Islet of Langerhans (tissue), 1 donor: ENCODE measurements around the gene DLGAP1.
"Not testable (repeated sequence)": the region's sequence is repeated elsewhere in the genome, so short reads cannot be mapped to it uniquely, and the experiment has no call there.

ENCODE experiments used
- FAIRE-seq: peaks from one replicate; lab custom pipeline; 2011; peaks lifted over from hg19 to GRCh38; lab: Jason Lieb, UNC

The DLGAP1 gene

GRCh38 chr18:3491981-3492555 lies 963.0 kb downstream of the DLGAP1 start:
- FAIRE-seq, result no peak

DNA sequence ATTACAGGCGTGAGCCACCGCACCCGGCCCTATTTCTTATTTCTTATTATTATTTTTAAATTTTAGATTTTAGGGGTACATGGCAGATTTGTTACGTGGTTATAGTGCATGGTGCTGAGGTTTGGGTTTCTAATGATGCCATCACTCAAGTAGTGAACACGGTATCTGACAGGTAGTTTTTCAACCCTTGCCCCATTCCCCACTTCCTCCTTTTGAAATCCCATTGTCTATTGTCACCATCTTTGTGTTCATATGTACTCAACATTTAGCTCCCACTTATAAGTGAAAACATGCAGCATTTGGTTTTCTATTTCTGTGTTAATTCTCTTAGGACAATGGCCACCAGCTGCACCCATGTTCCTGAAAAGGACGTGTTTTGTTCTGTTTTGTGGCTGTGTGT lies 965.6 kb downstream of the DLGAP1 start:
- no peak for FAIRE-seq

DNA sequence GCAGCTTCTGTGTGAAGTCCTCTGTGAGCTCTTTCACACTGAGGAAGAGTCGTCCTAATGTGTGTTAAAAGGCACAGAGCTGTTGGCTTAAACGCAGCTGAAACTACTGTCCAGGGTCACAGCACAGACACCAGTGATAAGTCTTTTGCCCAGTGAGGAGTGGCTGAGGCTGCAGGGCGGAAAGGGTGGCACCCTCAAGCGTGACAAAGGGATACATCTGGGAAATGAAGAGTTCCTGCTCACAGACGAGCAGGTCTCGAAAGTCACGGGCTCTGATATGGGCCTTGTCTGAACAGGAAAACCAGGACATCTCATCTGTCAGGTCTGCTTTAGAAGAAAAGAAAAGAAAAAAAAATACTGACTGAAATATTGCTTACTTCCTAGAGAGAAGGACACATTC lies 968.6 kb downstream of the DLGAP1 start:
- no peak for FAIRE-seq

- no peak for FAIRE-seq
Observed at GRCh38 chr18:3485153-3486149, 969.7 kb downstream of the DLGAP1 start.

- no peak for FAIRE-seq
Observed at GRCh38 chr18:3482258-3482657, 972.8 kb downstream of the DLGAP1 start.

DNA sequence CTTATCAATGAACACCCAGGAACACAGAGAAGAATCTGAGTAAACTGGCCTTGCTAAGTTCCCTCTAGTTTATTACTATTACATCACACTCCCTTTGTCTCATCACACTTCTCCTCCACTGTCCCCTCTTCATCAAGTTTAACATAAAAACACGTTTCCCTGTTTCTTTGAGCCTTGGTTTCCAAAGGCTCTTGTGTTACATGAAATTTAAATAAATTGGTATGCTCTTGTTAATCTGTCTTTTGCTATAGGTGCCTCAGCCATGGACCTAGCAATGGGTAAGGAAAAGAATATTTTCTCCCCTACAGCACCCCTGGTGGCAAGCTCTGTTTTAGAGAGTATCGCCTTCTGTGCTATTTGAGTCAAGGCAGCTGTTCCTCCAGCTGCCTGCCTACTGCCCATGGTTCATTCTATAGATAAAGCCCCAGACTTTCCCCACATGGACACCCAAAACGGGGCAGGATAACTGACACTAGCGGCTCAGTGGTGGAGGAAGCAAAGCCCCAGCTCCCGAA lies 973.4 kb downstream of the DLGAP1 start:
- FAIRE-seq, result no peak

- no peak for FAIRE-seq
Observed at GRCh38 chr18:3480827-3481573, 974.1 kb downstream of the DLGAP1 start.

DNA sequence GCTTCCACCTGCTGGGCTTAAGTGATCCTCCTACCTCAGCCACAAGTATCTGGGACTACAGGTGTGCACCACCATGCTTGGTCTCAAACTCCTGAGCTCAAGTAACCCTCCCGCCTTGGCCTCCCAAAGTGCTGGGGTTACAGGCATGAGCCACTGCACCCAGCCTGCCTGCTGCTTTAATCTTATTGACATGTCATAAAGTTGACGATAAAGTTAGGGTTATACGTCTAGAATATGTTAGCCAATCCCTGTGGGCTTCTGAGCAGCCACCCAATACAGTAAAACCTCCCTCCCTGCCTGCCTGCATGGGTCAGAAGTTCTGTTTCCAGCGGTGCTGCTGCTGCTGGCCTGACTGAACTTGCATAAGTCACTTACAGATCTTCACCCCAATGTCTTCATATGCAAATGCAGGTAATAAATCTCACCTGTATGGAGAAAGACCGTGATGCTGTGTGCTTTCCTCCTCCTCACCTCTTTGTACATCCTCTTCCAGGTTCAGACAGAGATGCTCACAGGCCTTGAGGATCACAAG lies 975.1 kb downstream of the DLGAP1 start:
- no peak for FAIRE-seq

GRCh38 chr18:3478262-3478978 lies 976.7 kb downstream of the DLGAP1 start:
- FAIRE-seq, result no peak

- FAIRE-seq, result no peak
Observed at GRCh38 chr18:3472681-3473544, 982.2 kb downstream of the DLGAP1 start.

DNA sequence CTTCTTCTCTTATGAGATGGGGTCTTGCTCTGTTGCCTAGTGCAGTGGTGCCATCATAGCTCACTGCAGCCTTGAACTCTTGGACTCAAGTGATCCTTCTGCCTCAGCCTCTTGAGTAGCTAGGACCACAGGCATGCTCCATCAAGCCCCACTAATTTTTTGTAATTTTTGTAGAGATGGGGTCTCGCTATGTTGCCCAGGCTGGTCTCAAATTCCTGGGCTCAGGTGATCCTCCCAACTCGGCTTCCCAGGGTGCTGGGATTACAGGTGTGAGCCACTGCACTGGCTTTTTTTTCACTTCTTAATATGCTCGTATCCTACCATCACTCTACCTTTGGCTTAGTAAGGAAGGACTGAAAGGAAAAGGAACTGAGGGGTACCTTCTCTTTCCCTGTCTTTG lies 983.0 kb downstream of the DLGAP1 start:
- FAIRE-seq, result not testable (repeated sequence)

- no peak for FAIRE-seq
Observed at GRCh38 chr18:3471141-3471648, 983.9 kb downstream of the DLGAP1 start.

- FAIRE-seq, result no peak
Observed at GRCh38 chr18:3468833-3469232, 986.3 kb downstream of the DLGAP1 start.

- FAIRE-seq, result no peak
Observed at GRCh38 chr18:3468066-3468705, 986.9 kb downstream of the DLGAP1 start.

GRCh38 chr18:3466872-3467271 lies 988.2 kb downstream of the DLGAP1 start:
- no peak for FAIRE-seq

DNA sequence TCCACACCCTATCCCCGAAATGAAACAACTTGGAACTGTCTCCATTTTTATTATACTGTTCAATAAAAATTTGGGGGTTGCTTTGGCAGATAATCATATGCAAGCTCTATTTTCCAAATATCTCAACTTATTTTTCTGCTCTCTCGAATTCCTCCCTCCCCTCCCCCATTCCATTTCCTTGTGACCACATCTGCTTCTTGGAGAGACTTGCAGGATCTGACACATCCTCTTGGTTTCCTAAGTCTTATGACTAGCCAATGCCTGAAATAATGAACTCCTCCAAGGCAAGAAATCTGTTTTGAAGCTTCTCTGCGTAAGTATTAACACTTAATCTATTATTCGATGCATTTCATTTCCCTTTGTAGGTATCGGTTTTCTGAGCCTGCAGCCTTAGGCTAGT lies 989.1 kb downstream of the DLGAP1 start:
- FAIRE-seq, result no peak

- no peak for FAIRE-seq
Observed at GRCh38 chr18:3463051-3463450, 992.1 kb downstream of the DLGAP1 start.

DNA sequence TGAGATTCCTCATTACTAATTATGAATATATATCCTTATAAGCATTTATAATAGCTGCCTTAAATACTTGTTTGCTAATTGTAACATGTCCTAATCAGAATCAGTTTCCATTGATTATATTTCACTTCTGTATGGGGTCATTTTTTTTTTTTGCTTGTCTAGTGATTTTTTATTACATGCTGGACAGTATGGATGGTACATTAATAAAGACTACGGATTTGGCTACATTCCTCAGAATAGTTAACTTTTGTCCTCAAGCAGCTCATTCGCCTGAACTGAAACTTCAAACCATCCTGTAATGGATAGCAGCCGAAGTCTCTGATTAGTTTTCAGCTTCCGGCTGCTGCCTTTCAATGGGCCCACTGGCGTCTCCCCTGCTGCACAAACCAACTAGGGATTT lies 993.4 kb downstream of the DLGAP1 start:
- no peak for FAIRE-seq

- FAIRE-seq, result no peak
Observed at GRCh38 chr18:3460823-3461398, 994.2 kb downstream of the DLGAP1 start.
